GM21447 (cell line): ENCODE data around the gene LSM14A.

ENCODE experiments used
- ATAC-seq: cut with Tn5 transposase; IDR thresholded peaks from one replicate; pipeline ENCODE4 v1.9.1; 2021; ENCODE audit not compliant: unreplicated experiment

The LSM14A gene

DNA sequence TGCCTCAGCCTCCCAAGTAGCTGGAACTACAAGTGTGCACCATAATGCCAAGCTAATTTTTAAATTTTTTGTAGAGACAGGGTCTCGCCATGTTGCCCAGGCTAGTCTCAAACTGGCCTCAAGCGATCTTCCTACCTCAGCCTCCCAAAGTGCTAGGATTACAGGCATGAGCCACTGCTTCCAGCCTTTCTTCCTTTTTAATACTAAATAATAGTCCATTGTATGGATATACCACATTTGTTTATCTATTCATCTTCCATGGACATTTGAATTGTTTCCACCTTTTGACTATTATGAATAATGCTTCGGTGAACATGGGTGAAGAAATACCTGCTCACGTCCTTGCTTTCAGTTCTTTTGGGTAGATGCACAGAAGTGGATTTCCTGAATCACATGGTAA lies 106.5 kb downstream of the LSM14A start:
- no peak for ATAC-seq
